NOMO-1 (cell line): ENCODE measurements around the gene ARL5B.

ENCODE experiments used
- DNase-seq, 2 experiments: peaks; one replicate each; lab custom pipeline; 2025; ENCODE audit not compliant: unreplicated experiment in 2 of 2; lab: John Stamatoyannopoulos, UW

The ARL5B gene

DNA sequence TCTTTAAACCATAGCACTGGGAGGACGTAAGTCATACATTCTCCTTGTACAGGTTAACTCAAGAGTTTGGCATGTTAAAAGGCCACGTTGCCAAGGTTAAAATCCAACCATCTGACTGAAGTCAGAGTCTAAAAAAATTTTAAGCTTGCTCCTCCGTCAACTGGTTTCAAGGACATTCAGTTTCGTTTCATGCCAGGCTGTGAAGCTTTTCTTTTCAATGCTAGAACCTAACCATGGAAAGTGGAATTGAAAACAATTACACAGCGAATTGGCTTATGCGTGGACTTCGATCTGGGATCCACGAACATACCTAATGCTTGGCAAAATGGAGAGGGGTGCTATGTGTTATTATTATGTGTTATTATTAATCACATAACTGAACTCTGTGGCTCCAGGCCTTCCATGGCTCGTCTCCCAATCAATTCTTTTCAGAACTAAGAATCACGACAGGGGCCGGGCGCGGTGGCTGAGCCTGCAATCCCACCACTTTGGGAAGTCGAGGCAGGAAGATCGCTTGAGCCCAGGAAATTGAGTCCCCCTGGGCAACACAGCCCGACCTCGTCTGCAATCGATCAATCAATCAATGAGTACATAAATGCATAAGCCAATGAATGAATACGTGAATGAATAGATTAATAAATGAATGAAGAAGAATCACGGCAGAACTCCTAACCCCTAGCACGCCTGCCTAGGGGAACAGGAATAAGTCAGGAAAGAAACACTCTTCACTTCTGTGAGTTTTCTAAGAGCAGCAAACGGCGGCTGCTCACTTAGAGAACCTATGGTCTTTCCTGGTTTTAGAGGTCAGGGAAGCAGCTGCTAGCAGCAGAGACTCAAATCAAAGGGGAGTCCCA is 733 bp upstream of the ARL5B start:
- peak in 1 of 2 experiments; percentile 59 for DNase-seq

DNA sequence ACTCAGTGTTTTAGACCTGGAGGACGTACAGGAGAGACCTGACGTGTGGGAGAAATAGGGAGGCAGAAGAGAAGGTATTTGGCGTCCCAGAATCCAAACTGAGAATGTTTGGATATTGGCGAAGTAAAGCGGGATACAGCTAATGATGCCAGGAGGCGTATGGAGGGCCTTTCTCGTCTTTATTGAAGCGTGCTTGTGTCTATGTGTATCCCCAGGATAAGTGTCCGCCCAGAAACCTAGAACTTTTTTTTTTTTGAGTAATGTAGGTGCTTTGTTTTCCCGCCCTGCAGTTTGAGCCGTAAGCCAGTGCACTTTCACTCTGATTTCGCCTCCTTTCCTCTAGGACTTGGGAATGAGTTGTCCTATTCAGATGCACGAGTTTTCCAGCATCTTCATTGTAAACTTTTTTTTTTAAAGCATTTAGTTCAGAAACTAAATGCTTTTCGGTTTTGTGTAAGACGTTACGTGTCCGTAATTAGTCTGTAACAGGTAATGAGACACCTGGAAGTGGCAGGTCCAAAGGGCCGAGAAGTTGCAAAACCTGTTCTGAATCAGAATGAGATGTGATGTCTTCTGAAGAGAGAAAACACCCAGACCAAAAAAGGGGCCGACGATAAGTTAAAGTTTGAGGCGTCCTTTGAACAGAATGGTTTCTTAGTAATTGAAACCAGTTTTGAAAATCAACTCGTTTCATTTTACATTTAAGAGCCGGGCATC is 746 bp downstream of the ARL5B start:
- peak in 1 of 2 experiments; percentile 46 for DNase-seq

DNA sequence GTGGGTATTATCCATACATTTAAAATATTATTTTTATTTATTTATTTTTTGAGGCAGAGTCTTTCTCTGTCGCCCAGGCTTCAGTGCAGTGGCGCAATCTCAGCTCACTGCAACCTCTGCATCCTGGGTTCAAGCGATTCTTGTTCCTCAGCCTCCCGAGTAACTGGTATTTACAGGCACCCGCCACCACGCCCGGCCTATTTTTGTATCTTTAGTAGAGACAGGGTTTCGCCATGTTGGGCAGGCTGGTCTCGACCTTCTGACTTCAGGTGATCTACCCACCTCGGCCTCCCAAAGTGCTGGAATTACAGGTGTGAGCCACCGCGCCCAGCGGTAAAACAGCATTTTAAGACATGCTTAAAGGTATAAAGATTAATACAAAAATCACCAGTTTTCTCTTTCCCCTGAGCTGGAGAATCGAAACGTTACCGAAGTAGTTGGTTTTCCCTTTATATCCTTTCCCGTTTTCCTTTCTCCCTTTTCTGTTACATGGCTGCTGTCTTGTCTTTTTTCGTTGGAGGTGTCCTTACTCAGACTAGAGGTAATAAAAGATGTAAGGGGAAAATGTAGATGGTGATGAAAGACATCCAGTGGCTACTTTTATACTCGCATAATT is 1.7 kb downstream of the ARL5B start:
- DNase-seq: no peak

DNA sequence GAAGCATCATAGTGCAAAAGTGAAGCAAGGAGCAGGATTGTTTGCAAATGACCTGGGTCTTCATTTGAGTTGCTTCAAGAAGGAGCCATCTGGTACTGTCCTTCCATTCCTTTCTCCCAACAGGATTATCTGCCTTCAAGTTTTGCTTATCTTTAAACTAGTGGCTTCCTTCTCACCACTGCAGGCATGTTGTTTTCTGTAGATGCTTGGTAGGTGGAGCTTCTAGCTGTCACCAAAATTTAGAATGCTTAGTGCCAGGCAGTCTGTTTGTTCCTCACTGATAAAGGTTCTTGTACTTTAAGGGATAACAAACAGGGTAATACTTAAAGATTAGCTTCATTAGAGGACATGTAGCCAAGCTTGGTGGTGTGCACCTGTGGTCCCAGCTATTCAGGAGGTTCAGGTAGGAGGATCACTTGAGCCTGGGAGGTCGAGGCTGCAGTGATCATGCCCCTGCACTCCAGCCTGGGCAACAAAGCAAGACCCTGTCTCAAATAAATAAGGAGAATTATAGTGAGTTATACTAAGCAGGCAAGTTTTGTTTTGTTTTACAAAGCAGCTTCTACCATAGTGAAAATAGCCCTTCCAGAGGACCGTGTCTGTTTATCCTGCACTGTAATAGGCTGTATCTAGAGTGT is 5.7 kb downstream of the ARL5B start:
- no peak for DNase-seq

DNA sequence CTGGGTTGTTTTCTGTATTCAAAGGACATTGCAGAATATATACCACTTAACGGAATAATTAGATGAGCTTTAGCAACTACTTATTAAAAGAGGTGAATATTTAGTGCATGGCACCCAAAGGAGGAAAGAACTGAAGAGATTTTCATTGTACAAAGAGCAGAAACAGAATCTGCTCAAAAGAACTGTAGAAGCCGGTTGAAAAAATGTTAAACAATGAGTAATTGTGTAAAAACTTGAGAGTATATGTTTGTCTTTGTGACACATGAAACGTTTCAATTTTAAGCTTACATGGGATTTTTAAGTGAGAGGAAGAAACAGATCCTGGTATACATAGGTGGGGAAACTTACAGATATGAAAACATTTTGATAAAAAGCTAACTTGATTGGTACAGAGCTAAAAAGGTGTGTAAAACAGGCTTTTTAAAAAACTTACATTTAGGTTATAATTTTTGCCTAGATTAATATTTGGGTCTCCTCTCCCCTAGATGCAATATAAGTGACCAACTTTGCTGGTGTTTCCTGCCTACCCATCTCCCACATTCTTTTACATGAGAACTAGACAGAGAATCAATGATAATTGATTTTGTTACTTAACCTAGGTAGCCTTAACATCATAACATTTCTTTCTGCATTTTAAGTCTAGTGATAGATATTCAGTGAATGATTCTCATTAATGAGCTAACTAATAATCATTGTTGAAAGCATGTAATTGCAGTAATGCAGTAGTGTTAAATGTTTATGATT is 6.8 kb downstream of the ARL5B start:
- DNase-seq: no peak

DNA sequence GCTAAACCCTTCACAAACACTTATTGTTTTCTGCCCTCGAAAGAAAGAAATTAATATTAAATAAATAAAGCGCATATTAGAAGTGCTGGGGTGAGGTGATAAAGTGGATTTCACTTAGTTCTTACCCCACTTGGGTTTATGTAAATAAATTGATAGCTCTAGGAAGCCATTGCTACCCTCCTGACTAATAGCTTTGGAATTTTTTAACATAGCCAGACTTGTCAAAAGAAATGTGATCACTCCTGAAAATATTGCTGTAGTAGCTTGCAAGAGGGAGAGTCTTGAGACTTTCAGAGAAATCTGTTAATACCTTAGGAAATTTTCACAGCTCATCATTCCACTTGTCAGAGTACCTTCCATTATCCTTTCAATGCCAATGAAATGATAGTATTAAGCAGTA is 7.6 kb downstream of the ARL5B start:
- DNase-seq: no peak

DNA sequence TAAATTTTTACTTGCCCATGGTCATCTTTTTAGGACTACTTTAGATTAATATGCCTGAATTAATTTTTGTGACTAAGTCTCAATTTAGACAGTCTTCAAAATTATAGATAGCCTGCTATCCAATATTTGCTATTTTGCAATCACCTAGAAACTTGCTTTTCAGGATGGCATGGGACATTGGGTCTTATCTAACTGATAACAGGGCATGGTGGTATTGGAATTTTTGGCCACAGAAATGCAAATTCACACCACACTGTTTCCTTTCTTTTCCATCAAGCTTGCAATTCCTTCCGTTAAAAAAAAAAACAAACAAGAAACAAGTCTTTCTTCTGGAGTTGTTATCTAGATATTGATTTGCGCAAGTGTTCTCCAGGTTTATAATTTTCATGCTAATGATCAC is 8.8 kb downstream of the ARL5B start:
- DNase-seq: no peak

DNA sequence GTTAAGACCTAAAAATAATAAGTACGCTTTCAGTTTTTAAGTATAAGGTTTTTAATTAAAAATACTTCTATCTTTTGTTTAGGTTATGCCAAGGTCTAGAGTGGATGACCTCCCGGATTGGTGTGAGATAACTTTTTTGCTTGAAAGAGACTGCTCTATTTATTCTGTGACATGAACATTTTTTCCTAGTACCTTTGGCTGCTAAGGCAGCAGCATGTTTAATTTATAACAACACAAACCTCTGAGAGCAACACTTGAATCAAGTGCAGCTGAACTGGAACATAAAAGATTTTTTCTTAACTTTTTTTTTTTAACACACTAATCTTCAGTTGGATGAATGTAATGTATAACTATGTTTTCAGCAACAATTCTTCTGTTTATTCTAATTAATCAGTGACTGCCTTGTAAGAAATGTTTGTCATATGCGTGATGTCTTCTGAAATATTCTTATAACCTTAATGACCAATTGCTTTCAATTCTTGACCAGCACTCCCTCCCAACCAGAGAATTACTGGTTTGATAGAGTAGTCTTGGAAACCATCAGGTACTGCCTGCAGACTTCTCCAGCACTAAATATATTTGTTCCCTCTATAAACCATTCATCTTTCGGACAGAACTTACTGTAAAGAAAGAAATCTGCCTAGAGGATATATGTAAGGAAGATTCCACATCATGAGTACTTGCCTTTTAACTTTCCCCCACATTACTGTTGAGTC is 16.0 kb downstream of the ARL5B start:
- no peak for DNase-seq

DNA sequence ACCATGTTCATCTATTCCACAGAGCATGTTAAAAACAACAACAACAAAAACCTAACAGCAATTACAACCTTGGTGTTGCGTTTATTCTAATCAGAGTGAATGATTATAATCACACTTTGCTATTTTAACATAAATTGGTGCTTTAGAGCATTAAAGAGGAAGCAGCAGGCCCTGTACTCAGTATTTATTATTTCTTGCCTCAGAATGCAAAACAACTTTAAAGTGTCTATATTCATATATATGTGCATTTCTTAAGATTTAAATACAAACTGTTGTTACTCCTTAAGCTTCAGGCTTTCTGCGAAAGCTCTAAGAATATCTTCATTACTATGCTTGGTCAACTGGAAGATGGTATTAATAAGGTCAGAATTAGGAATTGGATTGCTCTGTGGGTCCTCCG is 21.5 kb downstream of the ARL5B start:
- no peak for DNase-seq

DNA sequence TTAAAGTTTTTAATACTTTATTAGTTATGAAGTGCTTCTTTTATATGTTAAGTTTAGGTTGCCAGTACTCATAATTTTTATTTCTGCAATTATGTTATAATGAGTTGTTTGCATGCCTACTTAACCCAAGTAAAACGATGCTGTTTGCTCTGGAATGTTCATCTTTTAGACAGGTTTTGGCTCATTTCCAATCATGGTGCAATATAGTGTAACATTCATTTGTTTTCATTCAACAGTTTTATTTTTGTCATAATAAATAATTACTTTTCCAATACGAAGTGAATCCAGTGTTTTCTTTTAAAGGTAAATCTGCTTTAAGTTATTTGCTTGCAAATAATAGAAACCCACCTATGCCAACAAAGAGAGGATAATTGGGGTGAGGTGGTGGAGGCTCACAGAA is 22.1 kb downstream of the ARL5B start:
- DNase-seq: no peak

DNA sequence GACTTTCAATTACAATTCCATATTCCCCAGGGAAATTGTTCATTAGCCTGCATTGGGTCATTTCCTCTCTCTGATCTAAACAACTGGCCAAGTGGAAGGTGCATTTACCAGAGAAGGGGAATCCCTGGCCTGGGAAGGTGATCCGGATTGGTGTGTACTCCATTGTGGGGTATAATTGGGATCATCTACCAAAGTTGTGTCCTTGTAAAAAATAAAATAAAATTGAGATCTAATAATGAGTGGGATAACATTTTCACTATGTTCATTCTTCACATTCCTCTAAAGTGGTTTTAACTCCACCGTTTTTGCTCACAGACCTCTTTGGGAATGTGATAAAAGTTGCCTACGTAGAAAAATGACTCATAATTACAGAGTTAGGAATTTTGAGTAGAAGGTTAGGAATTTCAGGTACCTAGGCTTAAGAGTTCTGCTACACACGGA is 22.8 kb downstream of the ARL5B start:
- DNase-seq: no peak

DNA sequence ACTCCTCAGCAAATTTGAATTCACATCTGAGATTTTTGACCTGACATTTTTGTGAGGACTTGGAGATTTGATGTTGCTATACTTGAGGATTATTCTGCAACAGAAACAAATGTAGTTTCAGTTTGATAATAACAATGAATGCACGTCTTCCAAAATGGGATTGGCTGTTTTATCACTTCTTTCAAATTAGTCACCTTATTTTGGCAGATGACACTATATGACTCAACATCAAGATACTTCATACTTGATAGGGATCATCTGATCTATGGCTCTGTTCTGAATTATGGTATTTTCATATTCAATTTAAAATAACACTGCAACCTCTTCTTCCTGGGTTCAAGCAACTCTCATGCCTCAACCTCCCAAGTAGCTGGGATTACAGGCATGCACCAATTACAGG is 24.2 kb downstream of the ARL5B start:
- DNase-seq: no peak

DNA sequence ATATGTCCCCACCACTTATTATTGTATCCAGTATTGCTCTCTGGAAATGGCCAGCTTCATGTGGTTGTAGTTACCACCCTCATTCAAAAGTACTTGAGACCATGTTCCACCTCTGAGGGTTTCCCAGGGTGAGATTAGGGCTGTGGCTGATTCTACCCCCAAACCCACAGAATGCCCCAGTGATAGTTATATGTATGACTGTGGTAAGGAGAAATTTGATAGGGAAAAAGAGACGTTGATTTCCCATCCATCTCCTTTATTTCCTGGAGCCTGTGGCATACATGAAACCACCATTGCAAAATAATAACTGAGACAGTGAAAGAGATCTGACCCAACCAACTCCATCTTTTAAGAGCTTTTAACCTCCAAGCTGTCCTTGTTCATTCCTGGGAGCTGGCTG is 25.2 kb downstream of the ARL5B start:
- no peak for DNase-seq

DNA sequence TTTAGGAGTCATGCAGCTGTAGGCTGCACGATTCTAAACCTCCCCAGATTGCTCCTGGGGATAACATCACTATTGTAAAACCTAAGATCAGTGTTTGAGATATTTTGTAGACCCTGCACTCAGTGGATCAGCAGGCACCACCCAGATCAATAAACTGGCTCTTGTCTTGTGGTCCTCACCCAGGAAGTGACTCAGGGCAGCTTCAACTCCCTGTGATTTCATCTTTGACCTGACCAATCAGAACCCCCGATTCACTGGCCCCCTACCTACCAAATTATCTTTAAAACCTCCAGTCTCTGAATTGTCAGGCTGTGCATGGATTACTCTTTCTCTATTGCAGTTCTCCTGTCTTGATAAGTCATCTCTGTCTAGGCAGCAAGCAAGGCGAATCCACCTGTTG is 25.7 kb downstream of the ARL5B start:
- DNase-seq: no peak

DNA sequence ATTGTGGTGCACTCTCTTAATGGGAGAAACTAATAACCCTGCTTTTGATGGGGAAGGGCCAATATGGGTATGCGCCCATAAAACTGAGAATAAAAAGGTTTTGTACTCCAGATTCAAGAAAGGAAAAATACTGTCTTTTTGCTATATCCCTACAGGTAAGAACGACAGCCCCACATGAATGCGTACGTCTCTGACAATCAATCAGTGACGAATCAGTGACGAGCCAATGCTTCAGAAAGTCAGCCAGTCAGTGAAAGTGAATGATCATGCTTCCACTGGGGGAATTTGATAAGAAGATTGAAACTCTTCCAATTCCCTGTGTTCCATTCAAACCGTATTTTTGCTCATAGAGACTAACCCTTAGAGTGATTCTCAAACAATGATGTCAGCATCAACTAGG is 26.3 kb downstream of the ARL5B start:
- no peak for DNase-seq

DNA sequence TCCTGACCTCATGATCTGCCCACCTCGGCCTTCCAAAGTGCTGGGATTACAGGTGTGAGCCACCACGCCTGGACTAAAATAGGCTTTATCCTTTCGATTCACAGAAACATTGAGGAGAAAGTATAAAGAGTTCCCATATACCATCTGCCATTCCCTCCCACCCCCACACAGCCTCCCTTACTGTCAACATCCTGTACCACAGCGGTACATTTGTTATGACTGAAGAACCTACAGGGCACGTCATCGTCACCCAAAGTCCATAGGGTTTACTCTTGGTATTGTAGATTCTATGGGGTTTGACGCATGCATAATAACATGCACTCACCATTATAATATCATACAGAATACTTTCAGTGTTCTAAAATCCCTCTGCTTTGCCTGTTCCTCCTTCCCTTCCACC is 28.0 kb downstream of the ARL5B start:
- DNase-seq: no peak

DNA sequence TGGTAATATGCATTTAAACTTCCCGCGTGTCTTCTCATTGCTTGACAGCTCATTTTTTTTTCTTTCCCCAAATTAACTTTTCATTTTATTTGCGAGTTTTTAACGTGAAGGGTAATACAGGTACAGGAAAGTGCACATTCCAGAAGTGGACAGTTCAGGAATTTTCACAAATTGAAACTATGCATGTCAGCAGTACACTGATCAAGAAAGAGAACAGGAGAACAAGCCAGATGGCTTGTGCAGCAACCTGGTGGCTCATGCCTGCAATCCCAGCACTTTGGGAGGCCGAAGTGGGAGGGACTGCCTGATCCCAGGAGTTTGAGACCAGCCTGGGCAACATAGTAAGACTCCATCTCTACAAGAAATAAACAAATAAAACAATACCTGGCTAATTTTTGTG is 28.5 kb downstream of the ARL5B start:
- no peak for DNase-seq

DNA sequence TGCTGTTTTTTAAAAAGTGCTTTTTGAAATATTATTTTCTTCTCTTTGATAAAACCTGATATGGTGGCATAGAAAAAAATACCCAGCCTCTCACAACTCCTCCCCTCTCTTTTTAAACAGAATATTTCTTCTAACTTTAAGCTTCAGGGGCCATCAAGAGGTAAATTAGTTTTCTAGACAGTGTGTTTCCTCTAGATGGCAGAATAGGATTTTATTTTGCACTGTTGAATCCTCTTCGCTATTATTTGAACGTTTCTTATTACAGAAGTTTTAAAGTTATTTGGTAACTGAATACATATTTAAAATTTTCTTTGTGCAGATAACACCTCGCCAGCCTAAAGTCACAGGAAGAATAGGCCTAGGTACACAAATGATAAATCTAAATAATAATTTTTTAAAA is 30.3 kb downstream of the ARL5B start:
- peak; percentile 14 to 39 for DNase-seq

DNA sequence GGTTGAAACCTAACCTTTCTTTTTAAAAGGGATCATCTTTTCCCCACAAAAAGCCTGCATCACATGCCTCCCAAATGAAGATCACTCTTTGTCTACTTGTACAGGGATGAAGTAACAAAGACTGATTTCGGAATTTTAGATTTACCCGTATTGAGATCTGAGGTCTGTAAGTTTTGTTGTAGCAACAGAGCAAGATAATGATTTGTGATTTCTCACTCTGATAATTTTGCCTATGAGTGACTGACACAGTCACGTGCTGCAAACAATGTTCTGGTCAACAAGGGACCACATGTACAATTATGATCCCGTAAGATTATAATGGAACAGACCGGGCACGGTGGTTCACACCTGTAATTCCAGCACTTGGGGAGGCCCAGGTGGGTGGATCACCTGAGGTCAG is 31.3 kb downstream of the ARL5B start:
- no peak for DNase-seq
